H9 (cell line): Measurements from ENCODE around the gene NUP107. TPM values are rescaled to one million over a fixed set of nuclear protein-coding genes. Genes with fewer than 3 reads are reported as not detected.
A peak's percentile ranks its signal among the peaks of the same experiment; 100 is the strongest.

Source experiments
- DNase-seq: peaks from one replicate; pipeline ENCODE4 v3.0.0-alpha.2; 2017
- H2AFZ ChIP-seq: one replicate; pipeline ENCODE4 v1.6.1; 2013; ENCODE audit warnings: mild to moderate bottlenecking, low read length, control low read depth, moderate library complexity
- H2AK5ac ChIP-seq: 2 replicates; pipeline ENCODE4 v1.6.1; 2013; ENCODE audit warnings: low read length, control low read depth, mixed read lengths; ENCODE audit not compliant: insufficient read length
- H2BK120ac ChIP-seq: one replicate; pipeline ENCODE4 v1.6.1; 2013; ENCODE audit warnings: low read depth, mild to moderate bottlenecking, low read length, control low read depth, inconsistent platforms; ENCODE audit not compliant: poor library complexity, severe bottlenecking
- H2BK12ac ChIP-seq: 2 replicates; pipeline ENCODE4 v1.6.1; 2013; ENCODE audit warnings: low read length, control low read depth, mixed read lengths, low read depth; ENCODE audit not compliant: insufficient read length
- H2BK15ac ChIP-seq: 2 replicates; pipeline ENCODE4 v1.6.1; 2013; ENCODE audit warnings: low read depth, low read length, control low read depth
- H2BK20ac ChIP-seq: one replicate; pipeline ENCODE4 v1.6.1; 2013; ENCODE audit warnings: low read depth, mild to moderate bottlenecking, low read length, control low read depth, inconsistent platforms; ENCODE audit not compliant: poor library complexity, severe bottlenecking
- H2BK5ac ChIP-seq: 2 replicates; pipeline ENCODE4 v1.6.1; 2013; ENCODE audit warnings: low read length, control low read depth, mixed read lengths; ENCODE audit not compliant: insufficient read length
- H3K14ac ChIP-seq: 2 replicates; pipeline ENCODE4 v1.6.1; 2013; ENCODE audit warnings: low read length, control low read depth; ENCODE audit not compliant: insufficient read depth
- H3K18ac ChIP-seq: 2 replicates; pipeline ENCODE4 v1.6.1; 2013; ENCODE audit warnings: low read depth, mild to moderate bottlenecking, mixed read lengths, low read length, control low read depth; ENCODE audit not compliant: insufficient read length
- H3K23ac ChIP-seq: 2 replicates; pipeline ENCODE4 v1.6.1; 2013; ENCODE audit warnings: low read length, control low read depth, mixed read lengths, low read depth; ENCODE audit not compliant: insufficient read length
- H3K23me2 ChIP-seq: 2 replicates; pipeline ENCODE4 v1.6.1; 2013; ENCODE audit warnings: low read depth, mild to moderate bottlenecking, mixed read lengths, low read length, control low read depth; ENCODE audit not compliant: insufficient read length, poor library complexity, severe bottlenecking
- H3K27ac ChIP-seq: 2 replicates; pipeline ENCODE4 v1.5.1; 2013; ENCODE audit warnings: low read length, control low read depth, mixed read lengths, low read depth; ENCODE audit not compliant: insufficient read length
- H3K27me3 ChIP-seq: 2 replicates; pipeline ENCODE4 v1.6.1; 2013; ENCODE audit warnings: low read length, control low read depth, inconsistent platforms; ENCODE audit not compliant: insufficient read depth
- H3K4ac ChIP-seq: 2 replicates; pipeline ENCODE4 v1.6.1; 2013; ENCODE audit warnings: low read depth, mild to moderate bottlenecking, control low read depth, inconsistent platforms, low read length, moderate library complexity
- H3K4me1 ChIP-seq: 2 replicates; pipeline ENCODE4 v1.6.1; 2013; ENCODE audit warnings: low read length, control low read depth, inconsistent platforms; ENCODE audit not compliant: insufficient read depth
- H3K4me2 ChIP-seq: 2 replicates; pipeline ENCODE4 v1.6.1; 2013; ENCODE audit warnings: low read length, control low read depth, mixed read lengths; ENCODE audit not compliant: insufficient read length, insufficient read depth
- H3K56ac ChIP-seq: 2 replicates; pipeline ENCODE4 v1.6.1; 2013; ENCODE audit warnings: low read depth, mild to moderate bottlenecking, mixed read lengths, low read length, control low read depth; ENCODE audit not compliant: insufficient read length
- H3K79me1 ChIP-seq: 2 replicates; pipeline ENCODE4 v1.6.1; 2013; ENCODE audit warnings: low read depth, mild to moderate bottlenecking, moderate library complexity, low read length, control low read depth, inconsistent platforms; ENCODE audit not compliant: insufficient read depth, poor library complexity, severe bottlenecking
- H3K79me2 ChIP-seq: 2 replicates; pipeline ENCODE4 v1.6.1; 2013; ENCODE audit warnings: low read length, control low read depth, inconsistent platforms; ENCODE audit not compliant: insufficient read depth
- H3K9ac ChIP-seq: 2 replicates; pipeline ENCODE4 v1.6.1; 2013; ENCODE audit warnings: low read length, control low read depth, mixed read lengths; ENCODE audit not compliant: insufficient read length; ENCODE audit errors: extremely low read depth
- H3K9me3 ChIP-seq: one replicate; pipeline ENCODE4 v1.6.1; 2013; ENCODE audit warnings: low read depth, low read length, inconsistent platforms; ENCODE audit not compliant: control insufficient read depth
- H3T11ph ChIP-seq: one replicate; pipeline ENCODE4 v1.6.1; 2013; ENCODE audit warnings: mild to moderate bottlenecking, low read length, control low read depth, inconsistent platforms
- H4K20me1 ChIP-seq: one replicate; pipeline ENCODE4 v1.6.1; 2013; ENCODE audit not compliant: control insufficient read depth, insufficient read length, insufficient read depth
- H4K5ac ChIP-seq: 2 replicates; pipeline ENCODE4 v1.6.1; 2013; ENCODE audit warnings: low read depth, mild to moderate bottlenecking, mixed read lengths, low read length, control low read depth; ENCODE audit not compliant: insufficient read length
- H4K8ac ChIP-seq: replicated peaks from 2 replicates; pipeline ENCODE4 v1.6.1; 2013; ENCODE audit warnings: low read length, control low read depth, mixed read lengths, low read depth; ENCODE audit not compliant: insufficient read length
- H4K91ac ChIP-seq: 2 replicates; pipeline ENCODE4 v1.6.1; 2013; ENCODE audit warnings: low read depth, mild to moderate bottlenecking, moderate library complexity, mixed read lengths, low read length, control low read depth; ENCODE audit not compliant: insufficient read length
- H3K27ac Mint-ChIP-seq, 3 experiments: 2 replicates in 2 of 3; 3 replicates in 1 of 3; pipeline ENCODE4 v1.8.0; 2020 to 2021; ENCODE audit warnings: mixed read lengths in 3 of 3, mild to moderate bottlenecking in 1 of 3, moderate library complexity in 1 of 3
- H3K27me3 Mint-ChIP-seq: 2 replicates; pipeline ENCODE4 v1.8.0; 2021; ENCODE audit warnings: low read depth, mild to moderate bottlenecking, moderate library complexity, mixed read lengths
- H3K36me3 Mint-ChIP-seq, 3 experiments: 2 replicates in 2 of 3; 3 replicates in 1 of 3; pipeline ENCODE4 v1.8.0; 2020 to 2021; ENCODE audit warnings: low read depth in 3 of 3, mixed read lengths in 3 of 3; ENCODE audit not compliant: insufficient read depth in 1 of 3
- H3K4me1 Mint-ChIP-seq, 2 experiments: 2 replicates each; pipeline ENCODE4 v1.8.0; 2020; ENCODE audit warnings: mixed read lengths in 2 of 2
- H3K4me3 Mint-ChIP-seq, 2 experiments: 2 replicates in 1 of 2; 3 replicates in 1 of 2; pipeline ENCODE4 v1.8.0; 2020 to 2021; ENCODE audit warnings: mild to moderate bottlenecking in 2 of 2, mixed read lengths in 2 of 2, moderate library complexity in 1 of 2
- H3K9me3 Mint-ChIP-seq, 2 experiments: 2 replicates in 1 of 2; 3 replicates in 1 of 2; pipeline ENCODE4 v1.8.0; 2020; ENCODE audit warnings: mild to moderate bottlenecking in 2 of 2, mixed read lengths in 2 of 2, moderate library complexity in 1 of 2
- WGBS: extraction: QIAGEN DNeasy Blood & Tissue Kit; methylation state at CpG from one replicate; pipeline ENCODE4 v1.1.7; 2013; ENCODE audit warnings: missing lambda C conversion rate, low lambda C conversion rate, mixed read lengths; ENCODE audit not compliant: insufficient read length; ENCODE audit errors: extremely low coverage; 5-methylcytosine and 5-hydroxymethylcytosine counted together
- total RNA-seq: library from RNA; stranded (reverse); gene quantifications from 2 replicates; pipeline ENCODE4 v1.2.1, GENCODE V29; 2021
- TF ChIP-seq, protein P1 (sequence below): fragments of 200-600 bp; sonication (generic); conservative IDR thresholded peaks from 3 replicates; pipeline ENCODE4 v1.8.0; 2021; ENCODE audit warnings: antibody characterized with exemption, mild to moderate bottlenecking

Gene NUP107
- total RNA-seq, 1 experiment from 2014 or later: 147 TPM

- Histone ChIP-seq H3K18ac (no peak overlapping the region), H2AK5ac (no peak overlapping the region), H3K23me2 (peaks cover 6% of the 10 kb centered on the region), H3K27me3 (no peaks in the 10 kb centered on the region), H3K27ac (no peak overlapping the region), H4K20me1 (no peaks in the 10 kb centered on the region), H3K4ac (no peak overlapping the region), H3K4me2 (peak overlapping the region; percentile 88), H3K4me1 (no peaks in the 10 kb centered on the region), H4K5ac (no peak overlapping the region), H2BK15ac (no peak overlapping the region), H2BK20ac (no peak overlapping the region), H2AFZ (no peak overlapping the region), H3K79me1 (no peaks in the 10 kb centered on the region), H3K9me3 (no peaks in the 10 kb centered on the region), H3K9ac (peak overlapping the region; percentile 48), H3K14ac (no peak overlapping the region), H3K79me2 (no peaks in the 10 kb centered on the region), H4K8ac (no peak overlapping the region), H3K56ac (no peak overlapping the region), H2BK5ac (no peak overlapping the region), H2BK120ac (no peak overlapping the region), H2BK12ac (no peak overlapping the region), H4K91ac (no peak overlapping the region), H3T11ph (no peak overlapping the region), H3K23ac (no peak overlapping the region)
- H3K27ac Mint-ChIP-seq: peak overlapping the region in 1 of 3 experiments; percentile 92; a peak in 3 of 7 replicates
- WGBS: no CpG with 5 or more reads among the region's 9 CpGs
- H3K4me1 Mint-ChIP-seq: peaks cover 12 to 17% of the 10 kb centered on the region in 2 experiments
- TF ChIP-seq, protein P1, sequence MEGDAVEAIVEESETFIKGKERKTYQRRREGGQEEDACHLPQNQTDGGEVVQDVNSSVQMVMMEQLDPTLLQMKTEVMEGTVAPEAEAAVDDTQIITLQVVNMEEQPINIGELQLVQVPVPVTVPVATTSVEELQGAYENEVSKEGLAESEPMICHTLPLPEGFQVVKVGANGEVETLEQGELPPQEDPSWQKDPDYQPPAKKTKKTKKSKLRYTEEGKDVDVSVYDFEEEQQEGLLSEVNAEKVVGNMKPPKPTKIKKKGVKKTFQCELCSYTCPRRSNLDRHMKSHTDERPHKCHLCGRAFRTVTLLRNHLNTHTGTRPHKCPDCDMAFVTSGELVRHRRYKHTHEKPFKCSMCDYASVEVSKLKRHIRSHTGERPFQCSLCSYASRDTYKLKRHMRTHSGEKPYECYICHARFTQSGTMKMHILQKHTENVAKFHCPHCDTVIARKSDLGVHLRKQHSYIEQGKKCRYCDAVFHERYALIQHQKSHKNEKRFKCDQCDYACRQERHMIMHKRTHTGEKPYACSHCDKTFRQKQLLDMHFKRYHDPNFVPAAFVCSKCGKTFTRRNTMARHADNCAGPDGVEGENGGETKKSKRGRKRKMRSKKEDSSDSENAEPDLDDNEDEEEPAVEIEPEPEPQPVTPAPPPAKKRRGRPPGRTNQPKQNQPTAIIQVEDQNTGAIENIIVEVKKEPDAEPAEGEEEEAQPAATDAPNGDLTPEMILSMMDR: no peak
- no peaks in the 10 kb centered on the region for H3K27me3 Mint-ChIP-seq
- H3K4me3 Mint-ChIP-seq: peak overlapping the region; percentile 96 to 99
- peaks cover 0 to 30% (median 26%) of the 10 kb centered on the region in 3 experiments; a peak in 6 of 7 replicates for H3K36me3 Mint-ChIP-seq
- DNase-seq: no peak
- H3K9me3 Mint-ChIP-seq: no peaks in the 10 kb centered on the region
These were observed 58.7 kb downstream of the NUP107 start for GRCh38 chr12:68745376-68745903.
